GM12872 (cell line): ENCODE data around the gene TSC22D1.

ENCODE experiments used
- CTCF ChIP-seq: IDR thresholded peaks from 3 replicates; pipeline ENCODE4 v1.5.1; 2011; ENCODE audit warnings: low read depth, mild to moderate bottlenecking, low read length, moderate library complexity; ENCODE audit not compliant: insufficient read depth

The TSC22D1 gene

GRCh38 chr13:44609137-44609536, 33.0 kb upstream of the TSC22D1 start:
- TF ChIP-seq CTCF, result no peak

GRCh38 chr13:44605721-44606120, 29.6 kb upstream of the TSC22D1 start:
- no peak for TF ChIP-seq CTCF

- TF ChIP-seq CTCF, result no peak
Measured at GRCh38 chr13:44605275-44605674, 29.1 kb upstream of the TSC22D1 start.

GRCh38 chr13:44601586-44601985, 25.5 kb upstream of the TSC22D1 start:
- no peak for TF ChIP-seq CTCF

- no peak for TF ChIP-seq CTCF
Measured at GRCh38 chr13:44592216-44592847, 16.2 kb upstream of the TSC22D1 start.

- TF ChIP-seq CTCF, result no peak
Measured at GRCh38 chr13:44591316-44591715, 15.2 kb upstream of the TSC22D1 start.

GRCh38 chr13:44583137-44583536, 7.0 kb upstream of the TSC22D1 start:
- TF ChIP-seq CTCF, result no peak
